HCT116 (cell line): ENCODE results near the gene SAMD4A.

Experiments
- EZH2 ChIP-seq: fragments of 200-600 bp; sonication (generic); IDR thresholded peaks from 2 replicates; pipeline ENCODE4 v1.6.1; 2017; ENCODE audit warnings: antibody characterized with exemption, mixed run types
- EZH2phosphoT487 ChIP-seq: fragments of 200-600 bp; IDR thresholded peaks from 2 replicates; pipeline ENCODE4 v1.6.1; 2018; ENCODE audit warnings: antibody characterized with exemption, borderline replicate concordance
- POLR2A ChIP-seq: IDR thresholded peaks from 2 replicates; pipeline ENCODE4 v1.7.0; 2011; ENCODE audit warnings: borderline replicate concordance; ENCODE audit not compliant: insufficient read depth, insufficient read length; ENCODE audit errors: extremely low read depth
- TF ChIP-seq, protein P1 (sequence below): IDR thresholded peaks from 2 replicates; pipeline ENCODE4 v1.6.1; 2011; ENCODE audit warnings: mild to moderate bottlenecking, low read length, moderate library complexity; ENCODE audit not compliant: insufficient replicate concordance; ENCODE audit errors: extremely low read depth
- TF ChIP-seq, protein P2 (sequence below), 3 experiments: fragments of 200-600 bp in 1 of 3; sonication (generic) in 1 of 3; IDR thresholded peaks in 2 of 3; conservative IDR thresholded peaks in 1 of 3; 2 replicates each; pipeline ENCODE4 v1.5.1; 2012 to 2017; ENCODE audit warnings: low read depth in 2 of 3, low read length in 2 of 3, antibody characterized with exemption in 1 of 3, borderline replicate concordance in 1 of 3, control low read depth in 1 of 3, mild to moderate bottlenecking in 1 of 3, mixed read lengths in 1 of 3, mixed run types in 1 of 3, moderate library complexity in 1 of 3; ENCODE audit not compliant: insufficient read depth in 1 of 3

- no peak for TF ChIP-seq EZH2phosphoT487
- TF ChIP-seq, protein P1, sequence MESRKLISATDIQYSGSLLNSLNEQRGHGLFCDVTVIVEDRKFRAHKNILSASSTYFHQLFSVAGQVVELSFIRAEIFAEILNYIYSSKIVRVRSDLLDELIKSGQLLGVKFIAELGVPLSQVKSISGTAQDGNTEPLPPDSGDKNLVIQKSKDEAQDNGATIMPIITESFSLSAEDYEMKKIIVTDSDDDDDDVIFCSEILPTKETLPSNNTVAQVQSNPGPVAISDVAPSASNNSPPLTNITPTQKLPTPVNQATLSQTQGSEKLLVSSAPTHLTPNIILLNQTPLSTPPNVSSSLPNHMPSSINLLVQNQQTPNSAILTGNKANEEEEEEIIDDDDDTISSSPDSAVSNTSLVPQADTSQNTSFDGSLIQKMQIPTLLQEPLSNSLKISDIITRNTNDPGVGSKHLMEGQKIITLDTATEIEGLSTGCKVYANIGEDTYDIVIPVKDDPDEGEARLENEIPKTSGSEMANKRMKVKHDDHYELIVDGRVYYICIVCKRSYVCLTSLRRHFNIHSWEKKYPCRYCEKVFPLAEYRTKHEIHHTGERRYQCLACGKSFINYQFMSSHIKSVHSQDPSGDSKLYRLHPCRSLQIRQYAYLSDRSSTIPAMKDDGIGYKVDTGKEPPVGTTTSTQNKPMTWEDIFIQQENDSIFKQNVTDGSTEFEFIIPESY, result no peak
- no peak for TF ChIP-seq EZH2
- TF ChIP-seq, protein P2, sequence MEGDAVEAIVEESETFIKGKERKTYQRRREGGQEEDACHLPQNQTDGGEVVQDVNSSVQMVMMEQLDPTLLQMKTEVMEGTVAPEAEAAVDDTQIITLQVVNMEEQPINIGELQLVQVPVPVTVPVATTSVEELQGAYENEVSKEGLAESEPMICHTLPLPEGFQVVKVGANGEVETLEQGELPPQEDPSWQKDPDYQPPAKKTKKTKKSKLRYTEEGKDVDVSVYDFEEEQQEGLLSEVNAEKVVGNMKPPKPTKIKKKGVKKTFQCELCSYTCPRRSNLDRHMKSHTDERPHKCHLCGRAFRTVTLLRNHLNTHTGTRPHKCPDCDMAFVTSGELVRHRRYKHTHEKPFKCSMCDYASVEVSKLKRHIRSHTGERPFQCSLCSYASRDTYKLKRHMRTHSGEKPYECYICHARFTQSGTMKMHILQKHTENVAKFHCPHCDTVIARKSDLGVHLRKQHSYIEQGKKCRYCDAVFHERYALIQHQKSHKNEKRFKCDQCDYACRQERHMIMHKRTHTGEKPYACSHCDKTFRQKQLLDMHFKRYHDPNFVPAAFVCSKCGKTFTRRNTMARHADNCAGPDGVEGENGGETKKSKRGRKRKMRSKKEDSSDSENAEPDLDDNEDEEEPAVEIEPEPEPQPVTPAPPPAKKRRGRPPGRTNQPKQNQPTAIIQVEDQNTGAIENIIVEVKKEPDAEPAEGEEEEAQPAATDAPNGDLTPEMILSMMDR (IDR thresholded peaks at IDR 0.05 in 2 of 3, conservative IDR thresholded peaks at IDR 0.05 in 1 of 3; ENCODE audit: borderline replicate concordance in 1 of 3, insufficient read depth in 1 of 3, low read depth in 2 of 3, low read length in 2 of 3), result peak in 2 of 3 experiments; percentile 6 to 10; a peak in 2 of 6 replicates
- no peak for TF ChIP-seq POLR2A
These were observed 1.8 kb upstream of the SAMD4A start for GRCh38 chr14:54564868-54565784.
